GM12878 (cell line): Measurements from ENCODE around the gene ATP13A4. TPM values are rescaled to one million over a fixed set of nuclear protein-coding genes. Genes with fewer than 3 reads are reported as not detected.

ENCODE experiments used
- ASH2L ChIP-seq: fragments of 300-600, 200-600 bp; sonication (generic); IDR thresholded peaks from 2 replicates; pipeline ENCODE4 v1.6.1; 2017; ENCODE audit warnings: low read depth, mild to moderate bottlenecking, borderline replicate concordance
- IRF4 ChIP-seq: IDR thresholded peaks from 2 replicates; pipeline ENCODE4 v1.6.1; 2011; ENCODE audit warnings: low read depth, low read length
- NR2F1 ChIP-seq: fragments of 450-650 bp; conservative IDR thresholded peaks from 2 replicates; pipeline ENCODE4 v1.6.1; 2017; ENCODE audit warnings: mild to moderate bottlenecking
- PAX5 ChIP-seq: IDR thresholded peaks from 2 replicates; pipeline ENCODE4 v1.6.1; 2011; ENCODE audit warnings: low read depth, low read length, borderline replicate concordance
- RELB ChIP-seq: fragments of 450-650 bp; IDR thresholded peaks from 2 replicates; pipeline ENCODE4 v1.6.1; 2017; ENCODE audit warnings: low read depth, mild to moderate bottlenecking, moderate library complexity
- SKIL ChIP-seq: fragments of 450-650 bp; IDR thresholded peaks from 2 replicates; pipeline ENCODE4 v1.6.1; 2017; ENCODE audit warnings: mild to moderate bottlenecking, low read depth, inconsistent platforms; ENCODE audit not compliant: poor library complexity, severe bottlenecking
- SUZ12 ChIP-seq: fragments of 200-600 bp; sonication (generic); IDR thresholded peaks from one replicate; pipeline ENCODE4 v1.6.1; 2018; ENCODE audit warnings: antibody characterized with exemption, mild to moderate bottlenecking; ENCODE audit not compliant: unreplicated experiment
- TAF1 ChIP-seq: IDR thresholded peaks from 2 replicates; pipeline ENCODE4 v1.6.1; 2011; ENCODE audit warnings: mild to moderate bottlenecking, low read depth, low read length, borderline replicate concordance
- ZBTB4 ChIP-seq: fragments of 450-650 bp; formaldehyde crosslinking; IDR thresholded peaks from 2 replicates; pipeline ENCODE4 v1.4.0; 2022; ENCODE audit warnings: mild to moderate bottlenecking, moderate library complexity
- ZNF384 ChIP-seq: IDR thresholded peaks from 2 replicates; pipeline ENCODE4 v1.6.1; 2012; ENCODE audit warnings: low read depth, mild to moderate bottlenecking, low read length, improper control_type of control experiment, borderline replicate concordance
- ZNF592 ChIP-seq: fragments of 450-650 bp; IDR thresholded peaks from 2 replicates; pipeline ENCODE4 v1.6.1; 2017; ENCODE audit warnings: mild to moderate bottlenecking, moderate library complexity
- polyA plus RNA-seq, 11 experiments: library from polyadenylated mRNA; depleted of rRNA in 4 of 11; unstranded in 6 of 11; stranded (reverse) in 5 of 11; fragments of >200 nt; fragmentation: Nextera tagmentation in 4 of 11; fragmentation: Illumina TruSeq in 1 of 11; extraction: Ambion mirVana in 4 of 11; extraction: Trizol in 1 of 11; gene quantifications; 1 replicate in 1 of 11; 2 replicates in 10 of 11; pipeline versions ENCODE4 v1.2.1 to v1.2.3, GENCODE V29; 2011 to 2016; ENCODE audit warnings: inconsistent platforms in 2 of 11, missing spikeins in 2 of 11, low read depth in 1 of 11
- total RNA-seq, 4 experiments: library from RNA; depleted of rRNA in 3 of 4; stranded (reverse); fragments of >200 nt in 3 of 4; fragmentation: Illumina TruSeq in 1 of 4; extraction: Trizol in 1 of 4; gene quantifications; 2 replicates each; pipeline versions ENCODE4 v1.2.1 to v1.2.3, GENCODE V29; 2013 to 2021
- TF ChIP-seq, protein P1 (sequence below): IDR thresholded peaks from 2 replicates; pipeline ENCODE4 v1.6.1; 2012; ENCODE audit warnings: mild to moderate bottlenecking, low read depth, low read length

Gene ATP13A4
- total and polyA plus RNA-seq, 10 of the 15 experiments (the other 5 are each of a cell fraction or from before 2014, with no cell fraction given), result 0.29 to 1.7 (median 1.0) TPM; not detected in 1

DNA sequence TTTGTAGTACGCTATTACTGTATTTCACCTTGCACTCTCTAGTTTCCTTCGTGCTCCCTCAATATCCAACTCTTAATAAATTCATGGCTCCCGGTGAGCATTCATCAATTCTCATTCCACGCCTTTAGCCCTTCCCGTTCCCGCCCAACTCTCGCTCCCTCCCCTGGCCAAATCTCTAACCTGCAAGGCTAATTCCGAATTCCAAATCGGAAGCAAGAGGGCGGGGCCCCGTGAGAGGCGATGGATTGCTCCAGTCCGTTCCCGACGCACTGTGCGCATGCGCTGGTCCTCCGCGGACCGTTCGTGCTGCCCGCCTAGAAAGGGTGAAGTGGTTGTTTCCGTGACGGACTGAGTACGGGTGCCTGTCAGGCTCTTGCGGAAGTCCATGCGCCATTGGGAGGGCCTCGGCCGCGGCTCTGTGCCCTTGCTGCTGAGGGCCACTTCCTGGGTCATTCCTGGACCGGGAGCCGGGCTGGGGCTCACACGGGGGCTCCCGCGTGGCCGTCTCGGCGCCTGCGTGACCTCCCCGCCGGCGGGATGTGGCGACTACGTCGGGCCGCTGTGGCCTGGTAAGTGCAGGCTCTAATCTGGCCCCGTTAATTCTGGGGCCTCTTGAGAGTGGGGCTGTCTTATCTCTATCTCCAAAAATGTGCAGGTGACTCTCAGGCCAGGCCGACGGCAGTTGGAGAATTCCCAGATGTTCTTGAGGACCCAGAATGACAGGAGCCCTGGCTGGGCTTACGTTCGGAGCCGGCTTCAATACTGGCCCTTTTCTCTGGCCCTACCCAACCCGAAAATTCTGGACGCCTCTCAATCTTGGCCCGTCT, 38.4 kb upstream of the ATP13A4 start, which contains the start of gene OPA1 (continued):
- TF ChIP-seq ZBTB4 (CRISPR knock-in tag) (no peak), SKIL (no peak), ASH2L (peak; percentile 28; the same call in 1 of the 2 replicates), NR2F1 (peak; percentile 74), IRF4 (peak; percentile 61; the same call in 1 of the 2 replicates), TAF1 (peak; percentile 80), PAX5 (peak; percentile 49; the same call in 1 of the 2 replicates), ZNF592 (0 out of 2 replicates have a peak, but pooled peaks have one; percentile 24), SUZ12 (no peak), RELB (peak; percentile 97), ZNF384 (no peak)
- TF ChIP-seq, protein P1, sequence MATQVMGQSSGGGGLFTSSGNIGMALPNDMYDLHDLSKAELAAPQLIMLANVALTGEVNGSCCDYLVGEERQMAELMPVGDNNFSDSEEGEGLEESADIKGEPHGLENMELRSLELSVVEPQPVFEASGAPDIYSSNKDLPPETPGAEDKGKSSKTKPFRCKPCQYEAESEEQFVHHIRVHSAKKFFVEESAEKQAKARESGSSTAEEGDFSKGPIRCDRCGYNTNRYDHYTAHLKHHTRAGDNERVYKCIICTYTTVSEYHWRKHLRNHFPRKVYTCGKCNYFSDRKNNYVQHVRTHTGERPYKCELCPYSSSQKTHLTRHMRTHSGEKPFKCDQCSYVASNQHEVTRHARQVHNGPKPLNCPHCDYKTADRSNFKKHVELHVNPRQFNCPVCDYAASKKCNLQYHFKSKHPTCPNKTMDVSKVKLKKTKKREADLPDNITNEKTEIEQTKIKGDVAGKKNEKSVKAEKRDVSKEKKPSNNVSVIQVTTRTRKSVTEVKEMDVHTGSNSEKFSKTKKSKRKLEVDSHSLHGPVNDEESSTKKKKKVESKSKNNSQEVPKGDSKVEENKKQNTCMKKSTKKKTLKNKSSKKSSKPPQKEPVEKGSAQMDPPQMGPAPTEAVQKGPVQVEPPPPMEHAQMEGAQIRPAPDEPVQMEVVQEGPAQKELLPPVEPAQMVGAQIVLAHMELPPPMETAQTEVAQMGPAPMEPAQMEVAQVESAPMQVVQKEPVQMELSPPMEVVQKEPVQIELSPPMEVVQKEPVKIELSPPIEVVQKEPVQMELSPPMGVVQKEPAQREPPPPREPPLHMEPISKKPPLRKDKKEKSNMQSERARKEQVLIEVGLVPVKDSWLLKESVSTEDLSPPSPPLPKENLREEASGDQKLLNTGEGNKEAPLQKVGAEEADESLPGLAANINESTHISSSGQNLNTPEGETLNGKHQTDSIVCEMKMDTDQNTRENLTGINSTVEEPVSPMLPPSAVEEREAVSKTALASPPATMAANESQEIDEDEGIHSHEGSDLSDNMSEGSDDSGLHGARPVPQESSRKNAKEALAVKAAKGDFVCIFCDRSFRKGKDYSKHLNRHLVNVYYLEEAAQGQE, result peak; percentile 12; the same call in 1 of the 2 replicates
